Naive thymus-derived CD4-positive, alpha-beta T cell (primary cell): ENCODE data around the gene SHF. TPM values are rescaled to one million over a fixed set of nuclear protein-coding genes. Genes with fewer than 3 reads are reported as not detected.
A peak's percentile ranks its signal among the peaks of the same experiment; 100 is the strongest.

Experiments
- ATAC-seq: fragments of 150-1000 bp; cut with Tn5 transposase; 2 replicates; pipeline ENCODE4 v1.10.0; 2021; ENCODE audit warnings: mild to moderate bottlenecking, moderate library complexity
- CTCF ChIA-PET: fragments of 350-600 bp; sonication (Branson Sonifier 250); formaldehyde crosslinking; loops from one replicate; lab custom pipeline; 2021; ENCODE audit warnings: antibody characterized with exemption; lab: Charles Lee
- POLR2A ChIA-PET: fragments of 350-600 bp; sonication (Branson Sonifier 250); formaldehyde crosslinking; loops from one replicate; lab custom pipeline; 2021; ENCODE audit warnings: antibody characterized with exemption, inconsistent platforms; lab: Charles Lee
- DNase-seq, 9 donors: peaks; one replicate each; pipeline versions ENCODE4 v3.0.0 to v3.0.0-alpha.2; 2020 to 2022; ENCODE audit warnings: mixed read lengths in 1 of 9
- H3K27ac ChIP-seq: one replicate; pipeline ENCODE4 v1.7.0; 2013; ENCODE audit warnings: mild to moderate bottlenecking, low read depth, low read length, moderate library complexity
- H3K27me3 ChIP-seq, 2 donors: one replicate each; pipeline ENCODE4 v1.7.0; 2013; ENCODE audit warnings: low read length in 2 of 2, mild to moderate bottlenecking in 2 of 2, moderate library complexity in 2 of 2; ENCODE audit not compliant: control insufficient read depth in 2 of 2, insufficient read depth in 2 of 2
- H3K36me3 ChIP-seq, 3 experiments: 1 replicate in 2 of 3; 2 replicates in 1 of 3; pipeline ENCODE4 v1.7.0; 2013; ENCODE audit warnings: low read length in 3 of 3, mild to moderate bottlenecking in 3 of 3, moderate library complexity in 1 of 3; ENCODE audit not compliant: insufficient read depth in 3 of 3, control insufficient read depth in 2 of 3
- H3K4me1 ChIP-seq, 2 donors: one replicate each; pipeline ENCODE4 v1.7.0; 2013; ENCODE audit warnings: low read length in 2 of 2, mild to moderate bottlenecking in 2 of 2, moderate library complexity in 1 of 2; ENCODE audit not compliant: control insufficient read depth in 2 of 2, insufficient read depth in 2 of 2
- H3K4me3 ChIP-seq: 2 replicates; pipeline ENCODE4 v1.7.0; 2013; ENCODE audit warnings: mild to moderate bottlenecking, low read length
- H3K9me3 ChIP-seq, 3 experiments: 1 replicate in 2 of 3; 2 replicates in 1 of 3; pipeline ENCODE4 v1.7.0; 2013; ENCODE audit warnings: low read length in 3 of 3; ENCODE audit not compliant: control insufficient read depth in 2 of 3
- H3K27ac Mint-ChIP-seq, 9 donors: one replicate each; pipeline ENCODE4 v1.8.0; 2020 to 2022; ENCODE audit warnings: mixed read lengths in 9 of 9, mild to moderate bottlenecking in 8 of 9, moderate library complexity in 5 of 9, inconsistent platforms in 2 of 9
- H3K27me3 Mint-ChIP-seq, 5 donors: one replicate each; pipeline ENCODE4 v1.8.0; 2021 to 2022; ENCODE audit warnings: mixed read lengths in 5 of 5, mild to moderate bottlenecking in 1 of 5
- H3K36me3 Mint-ChIP-seq, 5 donors: one replicate each; pipeline ENCODE4 v1.8.0; 2020 to 2022; ENCODE audit warnings: mixed read lengths in 5 of 5, mild to moderate bottlenecking in 3 of 5, inconsistent platforms in 1 of 5
- H3K4me1 Mint-ChIP-seq, 7 donors: one replicate each; pipeline ENCODE4 v1.8.0; 2020 to 2022; ENCODE audit warnings: mixed read lengths in 7 of 7, mild to moderate bottlenecking in 3 of 7, inconsistent platforms in 1 of 7
- H3K4me3 Mint-ChIP-seq, 10 donors: one replicate each; pipeline ENCODE4 v1.8.0; 2020 to 2022; ENCODE audit warnings: mild to moderate bottlenecking in 10 of 10, mixed read lengths in 10 of 10, moderate library complexity in 6 of 10, inconsistent platforms in 2 of 10
- H3K9me3 Mint-ChIP-seq, 11 donors: one replicate each; pipeline ENCODE4 v1.8.0; 2020 to 2022; ENCODE audit warnings: mixed read lengths in 11 of 11, mild to moderate bottlenecking in 4 of 11, inconsistent platforms in 1 of 11, moderate library complexity in 1 of 11
- intact Hi-C, 2 donors: fragments of 100-400 bp; cut with micrococcal nuclease; formaldehyde crosslinking; loops; one replicate each; pipeline ENCODE4 v1.15.1; 2023
- polyA plus RNA-seq, 2 donors: library from polyadenylated mRNA; unstranded; fragments of 300-500 nt; fragmentation: Illumina TruSeq; gene quantifications; one replicate each; pipeline ENCODE4 v1.2.3, GENCODE V29; 2021
- total RNA-seq, 6 experiments: library from RNA in 5 of 6; stranded (reverse) in 5 of 6; gene quantifications; 1 replicate in 5 of 6; 2 replicates in 1 of 6; pipeline ENCODE4 v1.2.3 and lab custom pipeline; 2021 to 2026

Gene SHF
- total and polyA plus RNA-seq, 7 experiments from 2014 or later: 2.5 to 8.7 (median 4.4) TPM

DNA sequence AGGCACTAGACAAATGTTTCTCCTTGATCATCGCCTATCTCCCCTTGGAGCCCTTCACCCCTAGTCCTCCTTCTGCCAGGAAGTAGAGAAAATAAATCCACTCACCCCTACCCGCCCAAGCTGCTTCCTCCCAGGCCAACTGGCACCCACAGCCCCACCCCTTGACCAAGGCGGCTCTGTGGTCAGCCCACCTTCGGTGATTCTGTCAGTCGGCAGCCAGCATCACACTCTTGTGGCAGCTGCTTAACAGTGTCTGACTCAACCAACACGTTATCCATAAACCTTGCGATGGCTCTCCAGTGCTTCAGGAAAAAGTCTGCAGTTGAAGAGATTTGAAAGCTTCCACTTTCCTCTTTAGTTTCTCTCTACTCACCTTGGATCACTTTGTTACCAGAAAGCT lies 7.6 kb downstream of the SHF start:
- intact Hi-C loops: loop anchor here in 1 of 2 donors (1.0 kb wide), 1 partner anchor 45 kb away; no protein-coding TSS in a partner anchor
- Mint-ChIP-seq H3K9me3 (no peaks in the 10 kb centered on the region), H3K36me3 (peaks cover 0 to 9% (median 4%) of the 10 kb centered on the region in 5 donors), H3K27ac (peak overlapping the region in 3 of 9 donors; percentile 18 to 40 (median 23)), H3K4me3 (no peak overlapping the region), H3K27me3 (no peaks in the 10 kb centered on the region), H3K4me1 (peaks cover 0 to 25% (median 13%) of the 10 kb centered on the region in 7 donors)
- no peaks in the 10 kb centered on the region for H3K27me3 ChIP-seq
- H3K36me3 ChIP-seq: no peaks in the 10 kb centered on the region
- H3K9me3 ChIP-seq: no peaks in the 10 kb centered on the region
- H3K27ac ChIP-seq: no peak overlapping the region
- ChIA-PET CTCF (interaction anchor here (1.1 to 3.3 kb wide), 4 partner anchors 9 to 20 kb away, joined by 4 to 15 read pairs (median 9); no protein-coding TSS in a partner anchor), POLR2A (interaction anchor here (1.3 to 13.0 kb wide), 3 partner anchors 13 to 98 kb away, joined by 3 to 177 read pairs (median 11); no protein-coding TSS in a partner anchor)
- DNase-seq: no peak
- no peak overlapping the region for H3K4me3 ChIP-seq
- ATAC-seq: peak; percentile 44
- H3K4me1 ChIP-seq: peaks cover 0 to 8% of the 10 kb centered on the region in 2 donors

DNA sequence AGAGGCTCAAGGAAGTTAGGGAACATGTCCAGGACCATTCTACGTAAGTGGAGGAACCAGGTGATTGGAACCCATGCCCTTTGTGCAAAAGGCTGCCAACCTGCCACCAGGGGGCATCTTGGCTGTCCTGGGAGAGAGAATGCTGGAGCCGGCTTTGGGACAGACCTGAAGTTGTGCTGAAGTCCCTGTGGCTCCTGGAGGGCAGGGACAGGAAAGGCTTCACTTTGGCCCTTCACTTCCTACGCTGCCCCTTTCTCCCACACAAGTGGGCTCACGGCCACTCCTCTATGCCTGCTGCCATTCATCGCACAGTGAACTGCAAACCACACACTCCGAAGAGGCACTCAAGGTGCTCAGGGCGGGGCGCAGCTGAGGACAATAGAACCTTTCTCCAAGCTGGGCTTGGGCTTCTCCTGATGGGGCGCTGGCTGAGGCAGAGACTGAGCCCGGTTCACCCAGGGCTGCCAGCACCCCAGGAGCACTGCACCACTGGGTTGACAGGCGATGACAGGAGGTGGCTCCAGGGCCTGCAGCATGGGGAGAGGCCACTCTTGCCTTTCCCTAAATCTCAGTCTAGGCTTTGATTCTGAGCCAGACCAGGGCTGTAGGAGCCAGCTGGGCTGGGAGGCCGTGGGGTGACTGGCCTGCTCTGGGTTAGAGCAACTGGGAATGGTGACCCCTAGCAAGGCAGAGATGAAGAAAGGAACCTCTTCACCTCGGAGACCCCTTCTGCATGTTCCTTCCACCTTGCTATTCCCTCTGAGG lies 8.4 kb downstream of the SHF start:
- CTCF ChIA-PET: interaction anchor here (1.3 to 3.3 kb wide), 6 partner anchors 12 to 223 kb away, joined by 3 to 15 read pairs (median 7); a partner anchor contains a TSS
- POLR2A ChIA-PET: interaction anchor here (1.3 to 13.0 kb wide), 3 partner anchors 12 to 99 kb away, joined by 3 to 177 read pairs (median 11); no protein-coding TSS in a partner anchor
- Mint-ChIP-seq H3K27me3 (no peaks in the 10 kb centered on the region), H3K9me3 (no peaks in the 10 kb centered on the region), H3K36me3 (peaks cover 0 to 9% (median 4%) of the 10 kb centered on the region in 5 donors), H3K4me3 (no peak overlapping the region), H3K4me1 (peaks cover 0 to 18% (median 10%) of the 10 kb centered on the region in 7 donors), H3K27ac (peak overlapping the region in 1 of 9 donors; percentile 69)
- no peaks in the 10 kb centered on the region for H3K27me3 ChIP-seq
- intact Hi-C loops: no loop called here
- no peak overlapping the region for H3K27ac ChIP-seq
- peaks cover 0 to 8% of the 10 kb centered on the region in 2 donors for H3K4me1 ChIP-seq
- H3K9me3 ChIP-seq: no peaks in the 10 kb centered on the region
- ATAC-seq: no peak
- H3K36me3 ChIP-seq: no peaks in the 10 kb centered on the region
- peak in 6 of 9 donors; percentile 41 to 57 (median 50) for DNase-seq
- no peak overlapping the region for H3K4me3 ChIP-seq

DNA sequence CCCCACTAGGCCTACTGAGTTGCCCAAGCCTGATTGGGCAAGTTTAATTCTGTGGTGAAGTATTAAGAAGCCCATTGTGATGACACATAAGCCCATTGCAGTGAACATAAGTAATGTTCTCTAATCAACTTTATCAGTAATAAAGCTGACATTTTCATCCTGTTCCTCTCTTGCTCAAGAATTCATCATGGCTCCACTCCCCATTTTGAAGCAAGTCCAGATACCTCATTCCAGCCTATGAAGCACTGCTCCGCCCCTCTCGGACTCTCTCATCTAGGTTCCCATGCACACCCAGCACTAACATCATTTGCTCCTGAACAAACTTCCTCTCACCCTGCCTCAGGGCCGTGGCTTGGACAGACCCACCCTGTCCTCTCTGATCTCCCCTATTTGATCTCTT lies 10.5 kb downstream of the SHF start:
- H3K9me3 ChIP-seq: no peaks in the 10 kb centered on the region
- Mint-ChIP-seq H3K4me1 (peaks cover 0 to 18% (median 10%) of the 10 kb centered on the region in 7 donors), H3K36me3 (peaks cover 0 to 9% (median 4%) of the 10 kb centered on the region in 5 donors), H3K4me3 (no peak overlapping the region), H3K27me3 (no peaks in the 10 kb centered on the region), H3K9me3 (no peaks in the 10 kb centered on the region), H3K27ac (no peak overlapping the region)
- ChIA-PET POLR2A (interaction anchor here (0.6 to 1.6 kb wide), 4 partner anchors 14 to 1799 kb away, joined by 3 to 9 read pairs (median 4); no protein-coding TSS in a partner anchor), CTCF (interaction anchor here (1.0 to 1.6 kb wide), 2 partner anchors 10 to 32 kb away, joined by 3 to 4 read pairs; no protein-coding TSS in a partner anchor)
- ATAC-seq (no peak), DNase-seq (no peak)
- no peak overlapping the region for H3K27ac ChIP-seq
- intact Hi-C loops: no loop called here
- peaks cover 0 to 8% of the 10 kb centered on the region in 2 donors for H3K4me1 ChIP-seq
- no peaks in the 10 kb centered on the region for H3K27me3 ChIP-seq
- H3K4me3 ChIP-seq: no peak overlapping the region
- H3K36me3 ChIP-seq: no peaks in the 10 kb centered on the region

DNA sequence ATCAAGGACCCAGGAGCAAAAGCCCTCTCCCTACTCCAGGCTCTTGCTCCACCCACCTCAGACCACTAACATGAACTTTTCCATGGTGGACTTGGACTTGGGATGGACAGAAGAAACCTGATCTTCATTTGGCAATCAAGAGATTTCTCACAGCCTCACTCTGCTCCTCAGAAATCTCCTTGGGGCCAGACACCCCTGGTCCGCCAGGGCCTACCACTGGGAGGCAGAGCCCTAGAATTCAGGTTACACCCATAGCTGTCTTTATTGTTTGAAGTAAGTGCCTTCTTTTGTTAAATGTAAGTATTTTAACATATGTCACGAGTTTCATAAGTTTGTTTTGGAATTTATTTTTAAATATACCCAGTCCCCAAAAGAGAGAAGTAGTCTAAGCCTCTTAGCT lies 13.2 kb downstream of the SHF start:
- Mint-ChIP-seq H3K27ac (no peak overlapping the region), H3K36me3 (peaks cover 0 to 9% (median 4%) of the 10 kb centered on the region in 5 donors), H3K27me3 (no peaks in the 10 kb centered on the region), H3K4me1 (peaks cover 0 to 6% (median 0%) of the 10 kb centered on the region in 7 donors), H3K4me3 (no peak overlapping the region), H3K9me3 (no peaks in the 10 kb centered on the region)
- Histone ChIP-seq H3K27me3 (no peaks in the 10 kb centered on the region), H3K4me3 (no peak overlapping the region), H3K4me1 (no peaks in the 10 kb centered on the region), H3K27ac (no peak overlapping the region), H3K9me3 (no peaks in the 10 kb centered on the region), H3K36me3 (no peaks in the 10 kb centered on the region)
- ChIA-PET POLR2A (interaction anchor here (1.2 kb wide), 1 partner anchor 11 kb away, joined by 5 read pairs; no protein-coding TSS in a partner anchor), CTCF (no interaction called here)
- DNase-seq (no peak), ATAC-seq (no peak)
- intact Hi-C loops: no loop called here

DNA sequence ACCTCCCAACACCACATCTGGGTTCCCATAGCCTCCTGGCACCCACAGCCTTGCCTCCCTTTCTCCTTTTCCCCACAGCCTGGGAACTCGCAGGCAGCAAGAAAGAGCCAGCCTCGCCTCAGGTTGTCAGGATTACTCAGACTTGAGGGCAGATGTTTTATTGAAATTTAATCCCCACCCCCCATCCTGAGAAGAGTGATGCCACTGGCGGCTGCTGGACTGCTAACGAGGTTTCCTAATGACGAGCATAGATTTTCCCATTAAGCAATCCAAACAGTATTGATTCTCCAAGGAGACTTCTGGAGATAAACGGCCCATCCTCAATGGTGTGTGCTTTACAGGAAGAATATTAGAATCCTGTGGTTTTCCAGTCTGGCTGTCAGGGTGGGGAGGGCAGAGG lies 13.7 kb downstream of the SHF start:
- ATAC-seq (no peak), DNase-seq (no peak)
- Histone ChIP-seq H3K4me1 (no peaks in the 10 kb centered on the region), H3K4me3 (no peak overlapping the region), H3K27ac (no peak overlapping the region), H3K27me3 (no peaks in the 10 kb centered on the region), H3K36me3 (no peaks in the 10 kb centered on the region), H3K9me3 (no peaks in the 10 kb centered on the region)
- Mint-ChIP-seq H3K4me1 (peaks cover 0 to 6% (median 0%) of the 10 kb centered on the region in 7 donors), H3K36me3 (peaks cover 0 to 9% (median 4%) of the 10 kb centered on the region in 5 donors), H3K9me3 (no peaks in the 10 kb centered on the region), H3K27ac (no peak overlapping the region), H3K4me3 (no peak overlapping the region), H3K27me3 (no peaks in the 10 kb centered on the region)
- POLR2A ChIA-PET: no interaction called here
- intact Hi-C loops: no loop called here
- CTCF ChIA-PET: no interaction called here

- intact Hi-C loops: no loop called here
- ChIA-PET POLR2A (interaction anchor here (1.1 to 1.3 kb wide), 2 partner anchors 17 to 29 kb away, joined by 4 read pairs; partner anchors contain the start of gene SHF), CTCF (no interaction called here)
Measured at GRCh38 chr15:45171912-45172311, 15.9 kb downstream of the SHF start.

More at GRCh38 chr15:45171912-45172311, 15.9 kb downstream of the SHF start:
- peaks cover 0 to 3% (median 0%) of the 10 kb centered on the region in 5 donors for H3K36me3 Mint-ChIP-seq
- no peak overlapping the region for H3K27ac Mint-ChIP-seq
- Histone ChIP-seq H3K36me3 (no peaks in the 10 kb centered on the region), H3K27ac (no peak overlapping the region), H3K4me3 (no peak overlapping the region), H3K9me3 (no peaks in the 10 kb centered on the region), H3K27me3 (no peaks in the 10 kb centered on the region), H3K4me1 (no peaks in the 10 kb centered on the region)
- H3K27me3 Mint-ChIP-seq: no peaks in the 10 kb centered on the region
- no peak overlapping the region for H3K4me3 Mint-ChIP-seq
- H3K4me1 Mint-ChIP-seq: peaks cover 0 to 9% (median 0%) of the 10 kb centered on the region in 7 donors
- no peak for DNase-seq
- H3K9me3 Mint-ChIP-seq: no peaks in the 10 kb centered on the region
- ATAC-seq: no peak
